GM18519 (cell line): Measurements from ENCODE around the gene UQCC5.
"Not testable (repeated sequence)": the region's sequence is repeated elsewhere in the genome, so short reads cannot be mapped to it uniquely, and the experiment has no call there.

Experiments
- ATAC-seq: cut with Tn5 transposase; IDR thresholded peaks from one replicate; pipeline ENCODE4 v1.9.1; 2021; ENCODE audit warnings: mild to moderate bottlenecking, moderate library complexity; ENCODE audit not compliant: unreplicated experiment, low FRiP score

UQCC5 gene

DNA sequence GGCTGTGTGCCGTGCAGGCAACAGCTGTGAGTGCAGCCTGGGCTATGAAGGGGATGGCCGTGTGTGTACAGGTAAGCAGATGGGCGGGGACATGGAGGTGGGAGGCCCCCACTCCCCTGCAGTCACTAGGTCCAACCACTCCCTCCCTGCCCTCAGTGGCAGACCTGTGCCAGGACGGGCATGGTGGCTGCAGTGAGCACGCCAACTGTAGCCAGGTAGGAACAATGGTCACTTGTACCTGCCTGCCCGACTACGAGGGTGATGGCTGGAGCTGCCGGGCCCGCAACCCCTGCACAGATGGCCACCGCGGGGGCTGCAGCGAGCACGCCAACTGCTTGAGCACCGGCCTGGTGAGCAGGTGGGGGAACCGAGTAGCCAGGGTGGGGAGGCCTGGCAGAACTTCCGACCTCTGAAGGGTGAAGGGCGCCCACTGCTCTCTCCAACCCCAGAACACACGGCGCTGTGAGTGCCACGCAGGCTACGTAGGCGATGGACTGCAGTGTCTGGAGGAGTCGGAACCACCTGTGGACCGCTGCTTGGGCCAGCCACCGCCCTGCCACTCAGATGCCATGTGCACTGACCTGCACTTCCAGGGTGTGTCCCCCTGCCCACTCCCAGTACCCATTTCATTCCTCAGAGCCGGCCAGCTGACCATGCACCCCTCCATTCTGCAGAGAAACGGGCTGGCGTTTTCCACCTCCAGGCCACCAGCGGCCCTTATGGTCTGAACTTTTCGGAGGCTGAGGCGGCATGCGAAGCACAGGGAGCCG, 14.3 kb upstream of the UQCC5 start:
- ATAC-seq = no peak

DNA sequence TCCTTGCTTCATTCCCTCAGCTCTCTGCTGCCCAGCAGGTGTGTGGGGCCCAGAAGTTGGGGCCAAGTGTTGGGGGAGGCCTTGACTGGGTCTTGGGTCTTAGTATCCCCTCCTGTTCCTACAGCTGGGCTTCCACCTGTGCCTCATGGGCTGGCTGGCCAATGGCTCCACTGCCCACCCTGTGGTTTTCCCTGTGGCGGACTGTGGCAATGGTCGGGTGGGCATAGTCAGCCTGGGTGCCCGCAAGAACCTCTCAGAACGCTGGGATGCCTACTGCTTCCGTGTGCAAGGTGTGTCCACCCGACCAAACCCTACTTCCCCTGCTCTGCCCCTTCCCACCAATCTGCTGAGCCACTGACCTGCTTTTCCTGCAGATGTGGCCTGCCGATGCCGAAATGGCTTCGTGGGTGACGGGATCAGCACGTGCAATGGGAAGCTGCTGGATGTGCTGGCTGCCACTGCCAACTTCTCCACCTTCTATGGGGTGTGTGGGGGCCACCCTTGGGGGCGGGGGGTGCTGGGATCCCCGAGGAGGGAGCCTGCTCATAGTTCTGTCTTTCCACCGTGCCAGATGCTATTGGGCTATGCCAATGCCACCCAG, 13.7 kb upstream of the UQCC5 start:
- ATAC-seq = no peak

DNA sequence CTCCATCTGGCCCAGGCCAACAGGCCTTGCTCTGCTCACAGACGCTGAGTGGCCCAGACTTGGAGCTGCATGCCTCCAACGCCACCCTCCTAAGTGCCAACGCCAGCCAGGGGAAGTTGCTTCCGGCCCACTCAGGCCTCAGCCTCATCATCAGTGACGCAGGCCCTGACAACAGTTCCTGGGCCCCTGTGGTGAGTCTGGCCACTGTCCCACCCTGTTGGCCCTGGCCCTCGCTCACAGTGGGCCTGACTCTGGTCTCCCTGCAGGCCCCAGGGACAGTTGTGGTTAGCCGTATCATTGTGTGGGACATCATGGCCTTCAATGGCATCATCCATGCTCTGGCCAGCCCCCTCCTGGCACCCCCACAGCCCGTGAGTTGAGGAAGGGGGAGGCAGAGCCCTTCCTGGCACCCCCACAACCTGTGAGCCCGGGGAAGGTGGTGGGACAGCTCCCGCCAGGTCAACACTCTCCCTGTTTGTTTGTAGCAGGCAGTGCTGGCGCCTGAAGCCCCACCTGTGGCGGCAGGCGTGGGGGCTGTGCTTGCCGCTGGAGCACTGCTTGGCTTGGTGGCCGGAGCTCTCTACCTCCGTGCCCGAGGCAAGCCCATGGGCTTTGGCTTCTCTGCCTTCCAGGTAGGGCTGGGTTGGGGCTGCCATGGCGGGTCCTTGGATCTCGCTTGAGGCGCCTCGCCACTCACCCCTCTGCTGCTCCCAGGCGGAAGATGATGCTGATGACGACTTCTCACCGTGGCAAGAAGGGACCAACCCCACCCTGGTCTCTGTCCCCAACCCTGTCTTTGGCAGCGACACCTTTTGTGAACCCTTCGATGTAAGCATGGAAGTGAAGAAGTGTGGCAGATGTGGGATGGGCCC, 12.8 kb upstream of the UQCC5 start:
- ATAC-seq = no peak

DNA sequence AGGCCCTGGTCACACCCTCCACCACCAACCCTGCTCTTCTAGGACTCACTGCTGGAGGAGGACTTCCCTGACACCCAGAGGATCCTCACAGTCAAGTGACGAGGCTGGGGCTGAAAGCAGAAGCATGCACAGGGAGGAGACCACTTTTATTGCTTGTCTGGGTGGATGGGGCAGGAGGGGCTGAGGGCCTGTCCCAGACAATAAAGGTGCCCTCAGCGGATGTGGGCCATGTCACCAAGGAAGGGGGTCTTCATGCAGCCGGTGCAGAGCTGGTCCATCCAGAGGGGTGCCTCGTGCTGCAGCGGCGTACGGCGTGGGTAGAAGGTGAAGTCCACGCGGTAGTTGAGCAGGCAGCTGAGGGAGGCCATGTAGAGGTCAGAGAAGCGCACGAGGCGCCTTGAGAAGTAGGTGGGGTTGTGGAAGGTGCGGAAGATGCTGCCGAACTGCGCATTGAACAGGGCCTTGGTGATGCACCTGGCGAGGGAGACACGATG, 12.1 kb upstream of the UQCC5 start:
- no peak for ATAC-seq

DNA sequence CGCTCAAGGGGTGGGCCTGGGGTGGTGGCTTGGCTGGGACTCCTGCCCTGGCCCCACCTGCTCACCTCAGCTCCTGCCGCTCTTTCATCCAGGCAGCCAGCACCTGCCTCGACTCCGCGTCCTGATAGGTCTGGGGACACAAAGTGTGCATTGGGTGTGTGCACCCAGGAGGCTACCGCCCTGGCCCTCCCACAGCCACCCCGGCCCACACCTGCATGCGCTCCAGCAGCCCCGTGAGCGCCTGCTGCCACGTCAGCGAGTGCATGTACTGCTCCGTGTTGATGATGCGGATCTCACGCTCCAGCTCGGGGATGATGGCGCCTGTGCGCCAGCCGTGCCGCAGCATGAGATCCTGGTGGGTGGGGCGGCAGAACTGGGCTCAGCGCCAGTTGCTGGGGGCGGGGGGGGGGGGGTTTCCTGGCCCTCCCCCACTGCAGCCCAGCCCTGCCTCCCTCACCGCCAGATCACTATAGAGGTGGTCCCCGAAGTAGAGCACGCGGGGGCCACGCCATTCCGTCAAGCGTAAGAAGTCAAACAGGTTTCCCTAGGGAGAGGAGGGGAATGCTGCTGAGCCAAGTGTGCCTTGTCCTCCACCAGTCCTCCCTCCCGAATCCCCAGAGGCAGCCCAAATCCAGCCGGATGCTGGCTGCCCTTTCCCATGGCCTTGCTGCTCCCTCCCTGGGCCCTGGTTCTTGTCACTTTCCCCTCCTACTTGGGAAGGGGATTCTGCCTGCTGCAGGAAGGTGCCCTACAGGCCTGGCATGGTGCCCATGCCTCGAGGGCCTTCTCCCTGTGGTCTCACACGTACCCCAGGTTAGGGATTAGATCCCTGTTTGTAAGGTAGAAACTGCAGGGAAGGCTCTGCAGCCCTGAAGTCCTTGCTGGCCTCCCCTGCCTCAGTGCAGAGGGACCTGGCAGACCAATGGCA, 11.4 kb upstream of the UQCC5 start:
- ATAC-seq = no peak

DNA sequence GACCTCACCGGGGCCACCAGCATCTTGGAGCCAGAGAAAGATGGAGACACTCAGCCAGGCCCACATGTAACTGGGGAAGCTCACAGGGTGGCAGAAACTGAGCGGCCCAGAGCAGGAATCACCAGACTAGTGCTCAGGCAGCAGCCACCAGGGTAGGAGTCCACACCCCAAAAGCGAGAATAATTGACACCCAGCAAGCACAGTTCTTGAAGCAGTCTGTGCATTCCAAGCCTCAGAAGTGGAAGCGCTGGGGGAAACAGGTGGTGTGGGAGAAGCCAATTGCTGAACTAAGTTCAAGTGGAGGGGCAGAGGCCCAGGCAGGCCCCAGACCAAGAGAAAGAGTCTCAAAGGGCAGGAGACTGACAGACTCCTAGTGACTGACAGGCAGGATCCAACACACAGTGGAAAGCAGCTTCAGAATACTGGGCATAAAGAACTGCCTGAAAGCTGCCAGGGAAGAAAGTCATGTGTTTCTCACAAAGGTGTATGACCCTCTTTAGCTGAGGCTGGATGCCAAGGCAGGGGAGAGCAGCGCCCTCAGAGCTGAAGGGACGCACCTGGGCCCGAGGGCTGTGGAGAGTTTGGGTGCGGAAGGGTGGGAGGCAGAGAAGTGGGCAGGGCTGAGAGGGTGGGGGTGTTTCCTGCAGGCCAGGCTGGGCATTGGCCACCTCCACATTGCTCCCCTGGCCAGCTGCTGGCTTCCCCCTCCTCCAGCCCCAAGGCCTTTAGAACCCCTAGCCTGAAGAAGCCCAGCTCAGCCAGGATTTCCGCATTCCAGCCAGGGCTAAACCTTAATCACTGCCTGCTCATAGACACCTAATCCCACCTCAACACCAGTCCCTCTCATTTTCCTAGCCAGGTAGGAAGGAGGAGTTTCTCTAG, 10.5 kb upstream of the UQCC5 start:
- no peak for ATAC-seq

DNA sequence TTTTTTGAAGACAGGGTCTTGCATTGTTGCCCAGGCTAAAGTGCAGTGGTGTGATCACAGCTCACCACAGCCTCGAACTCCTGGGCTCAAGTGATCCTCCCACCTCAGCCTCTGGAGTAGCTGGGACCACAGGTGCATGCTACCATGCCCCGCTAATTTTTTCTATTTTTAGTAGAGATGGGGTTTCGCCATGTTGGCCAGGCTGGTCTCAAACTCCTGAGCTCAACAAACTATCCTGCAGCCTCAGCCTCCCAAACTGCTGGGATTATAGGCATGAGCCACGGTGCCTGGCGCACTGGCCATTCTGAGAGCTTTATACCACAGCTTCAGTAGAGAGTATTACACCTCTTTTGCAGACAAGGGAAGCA, 9.8 kb upstream of the UQCC5 start:
- not testable (repeated sequence) for ATAC-seq

DNA sequence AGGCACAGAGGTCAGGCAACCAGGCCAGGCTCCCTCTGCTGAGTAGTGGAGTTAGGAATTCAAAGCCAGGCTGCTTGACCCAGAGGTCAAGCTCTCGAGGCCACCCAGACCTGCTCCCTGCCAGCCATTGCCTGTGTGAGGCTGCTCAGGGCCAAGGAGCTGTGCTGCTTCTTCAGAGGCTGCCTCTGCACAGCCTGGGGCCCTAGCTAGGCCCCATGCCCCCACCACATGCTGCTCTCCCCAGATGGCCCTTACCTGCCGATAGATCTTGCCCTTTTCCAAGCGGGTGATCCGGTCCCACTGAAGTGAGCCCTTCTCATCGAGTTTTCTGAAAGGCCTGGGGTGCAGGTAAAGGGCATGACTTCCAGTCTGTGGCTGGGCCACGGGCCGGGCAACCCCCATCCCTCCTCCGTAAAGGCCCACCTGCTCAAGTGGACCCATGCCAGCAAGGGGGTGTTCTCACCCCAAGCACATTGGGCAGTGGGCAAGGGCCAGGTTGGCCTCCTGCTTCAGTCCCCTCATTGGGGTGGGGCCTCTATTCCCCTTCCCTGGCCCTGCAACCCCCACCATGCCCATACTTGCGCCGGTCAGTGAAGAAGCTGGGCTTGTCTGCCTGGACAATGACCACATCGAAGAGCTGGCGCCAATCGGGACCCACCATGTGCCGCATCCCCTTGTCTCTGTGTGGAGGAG, 9.2 kb upstream of the UQCC5 start:
- no peak for ATAC-seq

DNA sequence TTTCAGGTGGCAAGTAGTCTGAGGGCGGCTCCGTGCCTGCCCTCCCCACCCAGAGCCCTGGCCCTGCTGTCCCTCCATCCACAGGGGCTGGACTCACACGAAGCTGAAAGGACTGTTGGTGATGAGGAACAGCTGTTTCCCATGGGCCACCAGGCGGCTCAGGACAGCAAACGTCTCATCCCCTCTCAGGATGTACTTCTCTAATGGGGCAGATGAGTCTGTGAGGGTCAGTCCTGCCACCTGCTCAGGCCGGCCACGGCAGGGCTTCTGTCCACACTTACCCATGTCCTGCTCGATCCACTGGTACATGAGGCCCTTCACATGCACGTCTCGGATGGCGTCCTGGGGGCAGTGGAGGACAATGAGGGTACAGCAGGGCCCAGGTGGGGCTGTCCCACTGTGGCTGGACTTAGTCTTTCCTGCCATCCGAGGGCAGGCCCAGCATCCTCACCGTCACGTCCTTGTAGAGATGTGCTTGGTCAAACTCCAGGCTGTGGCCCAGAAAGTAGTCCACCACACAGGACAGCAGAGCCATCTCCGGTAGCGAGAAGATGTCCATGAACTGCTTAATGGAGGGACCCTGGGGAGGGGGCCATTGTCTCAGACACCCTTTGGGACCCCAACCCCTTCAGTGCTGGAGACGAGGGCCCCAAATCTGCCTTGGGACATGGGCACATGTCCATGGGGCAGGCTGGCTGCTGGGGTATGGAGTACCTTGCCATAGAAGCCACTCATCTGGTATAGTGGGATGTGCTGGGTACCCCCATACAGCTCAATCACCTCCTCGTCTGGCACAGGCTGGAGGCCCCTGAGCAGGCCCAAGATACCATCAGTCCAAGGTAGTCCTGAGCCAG, 8.4 kb upstream of the UQCC5 start:
- no peak for ATAC-seq

DNA sequence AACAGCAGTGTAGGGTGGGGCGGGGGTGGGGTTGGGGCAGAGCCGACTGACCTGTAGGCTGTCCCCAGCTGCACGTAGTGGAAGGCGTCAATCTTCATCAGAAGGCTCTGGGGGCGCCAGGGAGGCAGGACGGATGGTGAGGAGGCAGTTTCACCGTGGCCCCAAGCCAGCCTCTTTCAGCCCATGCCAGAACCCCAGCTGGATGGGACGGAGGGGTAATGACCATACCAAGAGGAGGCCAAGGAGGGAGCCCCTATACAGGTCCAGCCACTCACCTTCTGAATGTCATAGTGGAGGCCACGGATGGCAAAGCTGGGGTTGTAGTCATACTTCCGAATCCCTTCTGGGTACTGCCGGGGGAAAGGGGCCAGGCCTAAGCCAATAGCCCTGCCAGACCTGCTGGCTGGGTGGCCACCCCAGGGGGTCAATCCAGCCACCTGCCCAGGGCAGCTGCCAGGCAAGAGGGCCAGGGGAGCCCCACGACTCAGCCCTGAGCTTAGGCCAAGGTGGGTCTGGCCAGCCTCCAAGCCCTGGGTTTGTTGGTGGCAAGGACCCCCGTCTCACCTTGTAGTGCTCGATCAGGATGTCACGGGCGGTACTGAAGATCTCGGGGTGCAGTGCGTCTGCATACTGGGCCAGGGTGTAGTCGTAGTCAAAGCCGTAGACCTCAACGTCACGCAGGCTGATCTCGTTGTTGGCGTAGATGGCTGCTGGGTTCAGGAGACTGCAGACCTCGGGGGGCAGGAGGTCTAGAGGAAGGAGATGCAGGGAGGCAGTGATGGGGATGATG, 7.6 kb upstream of the UQCC5 start:
- ATAC-seq = no peak

DNA sequence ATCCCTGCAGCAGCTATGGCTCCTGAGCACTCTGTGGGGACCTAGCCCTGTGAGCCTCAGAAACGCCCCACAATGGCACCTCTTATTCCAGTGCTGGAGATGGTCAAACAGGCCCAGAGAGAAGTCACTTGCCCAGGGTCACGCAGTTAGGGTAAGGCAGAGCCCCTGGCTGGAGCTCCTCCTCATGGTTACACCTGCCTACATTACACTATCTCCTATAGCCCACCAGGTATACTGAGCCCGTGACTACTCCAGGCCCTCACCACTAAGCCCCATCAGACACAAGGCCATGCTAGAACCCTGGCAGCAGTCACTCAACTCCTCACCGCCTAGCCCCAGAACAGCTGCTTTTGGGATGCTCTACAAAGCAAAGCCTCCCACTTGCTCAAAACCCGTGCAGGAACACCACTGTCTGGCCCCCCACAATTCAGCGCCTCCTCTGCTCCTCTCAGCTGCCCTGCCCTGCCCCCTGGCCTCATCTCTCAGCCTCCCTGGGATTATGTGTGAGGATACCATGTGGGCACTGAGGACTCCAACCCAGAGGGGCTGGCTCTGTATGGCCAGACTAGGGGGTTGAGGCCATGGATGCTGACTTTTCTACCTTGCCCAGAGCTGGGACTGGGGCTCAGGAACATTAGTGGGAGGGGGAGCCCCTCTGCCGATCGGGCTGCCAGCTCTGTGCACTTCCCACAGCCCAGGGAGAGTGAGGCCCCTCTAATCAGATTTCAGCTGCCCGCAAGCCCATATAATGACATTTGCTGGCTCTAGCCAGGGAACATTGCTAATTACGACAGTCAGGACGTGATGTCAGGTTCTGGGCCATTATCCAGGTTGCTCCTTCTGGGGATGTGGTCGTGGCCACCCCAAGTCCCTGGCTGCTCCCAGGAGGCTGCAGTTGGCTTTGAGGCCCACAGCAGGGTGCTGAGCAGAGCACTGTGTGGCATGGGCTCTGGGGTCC, 6.8 kb upstream of the UQCC5 start:
- ATAC-seq = no peak

DNA sequence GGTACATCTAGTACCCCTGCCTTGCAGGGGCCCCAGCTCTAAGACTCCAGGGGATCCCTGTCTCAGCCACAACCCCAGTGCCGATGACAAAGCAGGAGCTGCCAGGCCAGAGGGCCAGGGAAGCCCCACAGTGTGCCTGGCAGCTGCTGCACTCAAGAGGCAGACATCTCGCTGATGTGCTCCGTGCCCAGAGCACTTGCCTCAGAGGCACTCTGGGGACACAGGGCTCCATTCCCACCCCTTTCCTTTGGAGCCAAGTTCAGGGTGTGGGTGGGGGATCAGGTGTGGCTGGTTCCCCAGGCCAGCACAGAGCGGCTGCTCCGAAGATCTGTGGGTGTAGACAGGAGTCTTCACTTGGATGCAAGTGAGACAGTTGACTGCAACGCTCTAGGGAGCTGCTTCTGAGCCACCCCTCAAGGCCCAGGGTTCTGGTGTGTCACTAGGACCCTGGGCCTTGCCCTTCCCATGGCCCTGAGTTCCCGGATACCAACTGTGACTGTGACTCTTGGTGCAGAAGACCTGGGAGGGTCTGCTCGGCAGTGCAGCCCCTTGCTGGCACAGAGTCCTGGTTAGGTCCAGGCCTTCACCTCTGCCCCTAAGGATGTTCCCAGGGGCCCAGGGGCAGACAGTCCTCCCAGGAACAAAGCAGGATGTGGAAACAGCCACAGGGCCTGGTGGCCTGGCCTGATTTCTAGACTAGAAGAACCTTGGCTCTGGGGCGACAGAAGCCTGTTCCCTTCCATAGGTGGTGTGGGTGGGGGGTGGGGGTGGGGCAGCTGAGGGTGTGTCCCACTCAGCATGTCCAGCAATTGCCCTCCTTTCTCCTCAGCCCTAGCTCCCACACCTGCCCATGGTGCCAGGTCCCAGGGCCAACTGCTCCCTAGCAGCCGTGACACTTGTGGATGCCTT, 5.2 kb upstream of the UQCC5 start:
- ATAC-seq = no peak

DNA sequence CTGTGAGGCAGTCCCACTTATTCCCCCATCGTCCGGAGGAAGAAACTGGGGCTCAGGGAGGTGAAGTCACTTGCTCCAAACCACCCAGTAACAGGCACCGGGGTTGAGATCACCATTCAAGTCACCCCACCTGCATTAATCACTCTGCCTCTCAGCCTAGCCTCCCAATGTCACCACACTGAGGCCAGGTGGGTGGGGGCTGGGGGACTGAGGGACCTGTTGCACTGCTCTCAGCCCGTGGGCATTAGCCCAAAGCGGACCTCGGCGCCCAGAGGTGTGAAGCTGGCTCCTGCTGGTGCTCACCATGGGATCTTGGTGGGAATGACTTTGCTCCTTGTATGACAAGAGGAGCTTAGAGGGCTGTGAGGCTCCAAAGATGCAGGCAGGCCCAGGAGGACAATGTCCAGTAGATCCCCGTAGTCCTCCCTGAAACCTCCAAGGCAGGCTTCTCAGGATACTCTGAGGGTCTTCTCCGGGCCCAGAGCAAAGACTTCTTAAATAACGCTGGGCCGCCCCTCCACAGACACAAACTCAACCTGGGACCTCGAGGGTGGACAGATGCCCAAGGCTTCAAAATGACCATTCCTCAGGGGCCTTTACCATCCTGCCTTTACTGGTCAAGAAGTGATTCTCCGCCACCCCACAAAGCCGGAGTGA, 4.4 kb upstream of the UQCC5 start:
- ATAC-seq = no peak

DNA sequence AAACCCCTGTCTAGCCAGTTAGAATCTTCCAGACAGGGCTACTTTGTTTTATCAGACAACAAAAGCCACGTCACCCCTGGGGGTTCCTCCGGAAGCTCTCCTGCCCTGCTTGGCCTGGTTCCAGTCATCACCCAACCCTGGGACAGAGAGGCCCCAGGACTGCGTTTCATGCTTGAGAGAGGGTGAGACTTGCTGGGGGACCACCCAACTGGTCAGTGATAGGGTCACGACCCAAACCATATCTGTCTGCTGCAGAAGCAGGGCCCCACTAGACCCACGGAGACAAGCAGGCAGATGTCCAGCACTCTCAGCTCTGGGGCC, 3.9 kb upstream of the UQCC5 start:
- no peak for ATAC-seq
